Vagina (tissue), 2 donors: Measurements from ENCODE around the gene NTM. TPM values are rescaled to one million over a fixed set of nuclear protein-coding genes. Genes with fewer than 3 reads are reported as not detected.

Experiments used
- DNase-seq, 2 donors: peaks; one replicate each; pipeline ENCODE4 v3.0.0-alpha.2; 2017; ENCODE audit errors: extremely low spot score in 2 of 2
- H3K27ac ChIP-seq: fragments of 200-600 bp; sonication (generic); one replicate; pipeline ENCODE4 v1.5.1; 2019
- H3K27me3 ChIP-seq: fragments of 200-600 bp; sonication (generic); one replicate; pipeline ENCODE4 v1.5.1; 2019
- H3K36me3 ChIP-seq, 2 donors: fragments of 200-600 bp; sonication (generic); one replicate each; pipeline ENCODE4 v1.5.1; 2017 to 2019
- H3K4me1 ChIP-seq: fragments of 200-600 bp; sonication (generic); one replicate; pipeline ENCODE4 v1.5.1; 2019
- H3K4me3 ChIP-seq, 2 donors: fragments of 200-600 bp; sonication (generic); 1 replicate in 1 of 2; 2 replicates in 1 of 2; pipeline ENCODE4 v1.5.1; 2016 to 2019
- H3K9me3 ChIP-seq: fragments of 200-600 bp; sonication (generic); one replicate; pipeline ENCODE4 v1.5.1; 2019
- CTCF ChIP-seq, 3 experiments: fragments of 450-650 bp in 2 of 3; fragments of 200-600 bp in 1 of 3; sonication (generic) in 1 of 3; IDR thresholded peaks; one replicate each; pipeline ENCODE4 v1.5.1; 2017 to 2019; ENCODE audit warnings: antibody characterized with exemption in 3 of 3, mild to moderate bottlenecking in 2 of 3, moderate library complexity in 2 of 3
- POLR2A ChIP-seq, 2 donors: fragments of 450-650 bp; IDR thresholded peaks; one replicate each; pipeline ENCODE4 v1.6.1; 2017; ENCODE audit warnings: antibody characterized with exemption in 2 of 2, mild to moderate bottlenecking in 2 of 2, moderate library complexity in 2 of 2
- POLR2AphosphoS5 ChIP-seq, 2 donors: sonication (generic); formaldehyde crosslinking; IDR thresholded peaks; one replicate each; pipeline ENCODE4 v1.9.0; 2017; ENCODE audit warnings: antibody characterized with exemption in 2 of 2, mild to moderate bottlenecking in 2 of 2, low read depth in 1 of 2; ENCODE audit not compliant: insufficient read depth in 1 of 2
- intact Hi-C: fragments of 100-400 bp; cut with DNase I; formaldehyde crosslinking; loops from one replicate; pipeline ENCODE4 v1.15.1; 2023
- total RNA-seq: library from RNA; depleted of rRNA; stranded (reverse); fragments of >200 nt; gene quantifications from one replicate; pipeline ENCODE4 v1.2.3, GENCODE V29; 2016

Gene NTM
- total RNA-seq, 1 donor from 2014 or later: 4.2 TPM

- DNase-seq: no peak
- no peak overlapping the region for H3K4me3 ChIP-seq
- TF ChIP-seq POLR2AphosphoS5 (IDR thresholded peaks at IDR 0.05; ENCODE audit: insufficient read depth in 1 of 2, low read depth in 1 of 2): no peak
- TF ChIP-seq CTCF (IDR thresholded peaks at IDR 0.05): no peak
- no peak for TF ChIP-seq POLR2A (IDR thresholded peaks at IDR 0.05)
- H3K36me3 ChIP-seq: no peaks in the 10 kb centered on the region
- no peak overlapping the region for H3K27ac ChIP-seq
- no peaks in the 10 kb centered on the region for H3K4me1 ChIP-seq
- H3K9me3 ChIP-seq: no peaks in the 10 kb centered on the region
- intact Hi-C loops: no loop called here
- H3K27me3 ChIP-seq: no peaks in the 10 kb centered on the region
These were observed 388.7 kb downstream of the NTM start for GRCh38 chr11:131759140-131759539.

GRCh38 chr11:131760091-131761061 is 390.0 kb downstream of the NTM start:
- Histone ChIP-seq H3K9me3 (no peaks in the 10 kb centered on the region), H3K4me1 (no peaks in the 10 kb centered on the region), H3K36me3 (no peaks in the 10 kb centered on the region), H3K27me3 (no peaks in the 10 kb centered on the region), H3K27ac (no peak overlapping the region), H3K4me3 (no peak overlapping the region)
- intact Hi-C loops: no loop called here
- TF ChIP-seq POLR2A (IDR thresholded peaks at IDR 0.05) (no peak), POLR2AphosphoS5 (IDR thresholded peaks at IDR 0.05; ENCODE audit: insufficient read depth in 1 of 2, low read depth in 1 of 2) (no peak), CTCF (IDR thresholded peaks at IDR 0.05) (no peak)
- DNase-seq: peak in 1 of 2 donors; percentile 71

- no peak overlapping the region for H3K4me3 ChIP-seq
- no peak for TF ChIP-seq POLR2AphosphoS5 (IDR thresholded peaks at IDR 0.05; ENCODE audit: insufficient read depth in 1 of 2, low read depth in 1 of 2)
- no peak for TF ChIP-seq CTCF (IDR thresholded peaks at IDR 0.05)
- TF ChIP-seq POLR2A (IDR thresholded peaks at IDR 0.05): no peak
These were observed 392.1 kb downstream of the NTM start for GRCh38 chr11:131762346-131763110.

GRCh38 chr11:131763193-131763890 is 392.9 kb downstream of the NTM start:
- H3K4me1 ChIP-seq: no peaks in the 10 kb centered on the region
- no peak overlapping the region for H3K27ac ChIP-seq
- no peak for TF ChIP-seq POLR2A (IDR thresholded peaks at IDR 0.05)
- no peaks in the 10 kb centered on the region for H3K36me3 ChIP-seq
- intact Hi-C loops: no loop called here
- no peaks in the 10 kb centered on the region for H3K9me3 ChIP-seq
- DNase-seq: no peak
- no peaks in the 10 kb centered on the region for H3K27me3 ChIP-seq
- H3K4me3 ChIP-seq: no peak overlapping the region

More at GRCh38 chr11:131762346-131763110, 392.1 kb downstream of the NTM start:
- H3K9me3 ChIP-seq: no peaks in the 10 kb centered on the region
- DNase-seq: peak in 1 of 2 donors; percentile 84
- intact Hi-C loops: no loop called here
- H3K36me3 ChIP-seq: no peaks in the 10 kb centered on the region
- H3K27me3 ChIP-seq: no peaks in the 10 kb centered on the region
- no peak overlapping the region for H3K27ac ChIP-seq
- no peaks in the 10 kb centered on the region for H3K4me1 ChIP-seq

GRCh38 chr11:131764126-131764525 is 393.7 kb downstream of the NTM start:
- no peaks in the 10 kb centered on the region for H3K27me3 ChIP-seq
- intact Hi-C loops: no loop called here
- H3K4me1 ChIP-seq: no peaks in the 10 kb centered on the region
- no peaks in the 10 kb centered on the region for H3K36me3 ChIP-seq
- no peak for DNase-seq
- H3K4me3 ChIP-seq: no peak overlapping the region
- H3K27ac ChIP-seq: no peak overlapping the region
- H3K9me3 ChIP-seq: no peaks in the 10 kb centered on the region
- TF ChIP-seq CTCF (IDR thresholded peaks at IDR 0.05) (no peak), POLR2A (IDR thresholded peaks at IDR 0.05) (no peak), POLR2AphosphoS5 (IDR thresholded peaks at IDR 0.05; ENCODE audit: insufficient read depth in 1 of 2, low read depth in 1 of 2) (no peak)
